GM12891 (cell line): ENCODE measurements around the gene CDH4.

Experiments
- DNase-seq: peaks from one replicate; pipeline ENCODE4 v3.0.0; 2011; ENCODE audit warnings: low spot score; ENCODE audit not compliant: insufficient read length
- FAIRE-seq: peaks from 2 replicates; lab custom pipeline; 2011; peaks lifted over from hg19 to GRCh38; lab: Jason Lieb, UNC
- PAX5 ChIP-seq: IDR thresholded peaks from 2 replicates; pipeline ENCODE4 v1.6.1; 2011; ENCODE audit warnings: low read length, moderate library complexity, mild to moderate bottlenecking; ENCODE audit not compliant: insufficient read depth, severe bottlenecking
- POLR2A ChIP-seq: IDR thresholded peaks from 2 replicates; pipeline ENCODE4 v1.6.1; 2011; ENCODE audit warnings: low read depth, low read length, control low read depth
- POLR2AphosphoS5 ChIP-seq: IDR thresholded peaks from 2 replicates; pipeline ENCODE4 v1.6.1; 2011; ENCODE audit warnings: low read depth, low read length, control low read depth
- POU2F2 ChIP-seq: IDR thresholded peaks from 2 replicates; pipeline ENCODE4 v1.6.1; 2011; ENCODE audit warnings: low read depth, mild to moderate bottlenecking, control low read depth, low read length, moderate library complexity
- SPI1 ChIP-seq: IDR thresholded peaks from 2 replicates; pipeline ENCODE4 v1.6.1; 2011; ENCODE audit warnings: low read depth, low read length, control low read depth
- TAF1 ChIP-seq: IDR thresholded peaks from 2 replicates; pipeline ENCODE4 v1.6.1; 2011; ENCODE audit warnings: low read depth, low read length, control low read depth

The CDH4 gene

GRCh38 chr20:61907081-61907891, 655.2 kb downstream of the CDH4 start:
- TF ChIP-seq TAF1, result no peak
- no peak for TF ChIP-seq SPI1
- no peak for TF ChIP-seq POU2F2
- no peak for TF ChIP-seq PAX5
- no peak for TF ChIP-seq POLR2A
- no peak for TF ChIP-seq POLR2AphosphoS5
- DNase-seq (no peak), FAIRE-seq (no peak)

GRCh38 chr20:61908057-61909026, 656.3 kb downstream of the CDH4 start:
- TF ChIP-seq POLR2AphosphoS5 (no peak), TAF1 (no peak), PAX5 (no peak), POLR2A (no peak), POU2F2 (no peak), SPI1 (no peak)
- DNase-seq, result no peak
- FAIRE-seq, result no peak

- DNase-seq, result no peak
- TF ChIP-seq POLR2AphosphoS5, result no peak
- no peak for TF ChIP-seq TAF1
- no peak for TF ChIP-seq POU2F2
- no peak for TF ChIP-seq POLR2A
- TF ChIP-seq SPI1, result no peak
- no peak for TF ChIP-seq PAX5
- no peak for FAIRE-seq
Measured at GRCh38 chr20:61909028-61909427, 657.0 kb downstream of the CDH4 start.

- DNase-seq (no peak), FAIRE-seq (no peak)
- no peak for TF ChIP-seq SPI1
- no peak for TF ChIP-seq POLR2AphosphoS5
- TF ChIP-seq POU2F2, result no peak
- no peak for TF ChIP-seq POLR2A
- no peak for TF ChIP-seq TAF1
- TF ChIP-seq PAX5, result no peak
Measured at GRCh38 chr20:61909821-61910220, 657.8 kb downstream of the CDH4 start.

- TF ChIP-seq PAX5 (no peak), TAF1 (no peak), POU2F2 (no peak), SPI1 (no peak), POLR2AphosphoS5 (no peak), POLR2A (no peak)
- DNase-seq (no peak), FAIRE-seq (peak; percentile 78)
Measured at GRCh38 chr20:61911824-61912223, 659.8 kb downstream of the CDH4 start.

GRCh38 chr20:61912665-61913422, 660.8 kb downstream of the CDH4 start:
- DNase-seq, result peak; percentile 59
- peak; percentile 80 for TF ChIP-seq POU2F2
- no peak for TF ChIP-seq PAX5
- no peak for TF ChIP-seq TAF1
- TF ChIP-seq SPI1, result peak; percentile 97
- TF ChIP-seq POLR2AphosphoS5, result no peak
- no peak for TF ChIP-seq POLR2A
- FAIRE-seq, result peak; percentile 96

- no peak for TF ChIP-seq POLR2A
- TF ChIP-seq SPI1, result no peak
- TF ChIP-seq PAX5, result no peak
- TF ChIP-seq TAF1, result no peak
- TF ChIP-seq POU2F2, result no peak
- TF ChIP-seq POLR2AphosphoS5, result no peak
- FAIRE-seq (peak; percentile 77), DNase-seq (no peak)
Measured at GRCh38 chr20:61913423-61914225, 661.6 kb downstream of the CDH4 start.

- no peak for FAIRE-seq
- TF ChIP-seq PAX5, result no peak
- no peak for TF ChIP-seq SPI1
- no peak for TF ChIP-seq POLR2A
- no peak for TF ChIP-seq TAF1
- no peak for TF ChIP-seq POLR2AphosphoS5
- no peak for TF ChIP-seq POU2F2
- DNase-seq, result no peak
Measured at GRCh38 chr20:61915101-61915500, 663.0 kb downstream of the CDH4 start.
